HG03575 (cell line): ENCODE results near the gene PIP5K1C.

Source experiments
- ATAC-seq: cut with Tn5 transposase; IDR thresholded peaks from one replicate; pipeline ENCODE4 v1.9.1; 2021; ENCODE audit not compliant: unreplicated experiment, insufficient number of reproducible peaks, low FRiP score; ENCODE audit errors: extremely low read depth

Gene PIP5K1C

DNA sequence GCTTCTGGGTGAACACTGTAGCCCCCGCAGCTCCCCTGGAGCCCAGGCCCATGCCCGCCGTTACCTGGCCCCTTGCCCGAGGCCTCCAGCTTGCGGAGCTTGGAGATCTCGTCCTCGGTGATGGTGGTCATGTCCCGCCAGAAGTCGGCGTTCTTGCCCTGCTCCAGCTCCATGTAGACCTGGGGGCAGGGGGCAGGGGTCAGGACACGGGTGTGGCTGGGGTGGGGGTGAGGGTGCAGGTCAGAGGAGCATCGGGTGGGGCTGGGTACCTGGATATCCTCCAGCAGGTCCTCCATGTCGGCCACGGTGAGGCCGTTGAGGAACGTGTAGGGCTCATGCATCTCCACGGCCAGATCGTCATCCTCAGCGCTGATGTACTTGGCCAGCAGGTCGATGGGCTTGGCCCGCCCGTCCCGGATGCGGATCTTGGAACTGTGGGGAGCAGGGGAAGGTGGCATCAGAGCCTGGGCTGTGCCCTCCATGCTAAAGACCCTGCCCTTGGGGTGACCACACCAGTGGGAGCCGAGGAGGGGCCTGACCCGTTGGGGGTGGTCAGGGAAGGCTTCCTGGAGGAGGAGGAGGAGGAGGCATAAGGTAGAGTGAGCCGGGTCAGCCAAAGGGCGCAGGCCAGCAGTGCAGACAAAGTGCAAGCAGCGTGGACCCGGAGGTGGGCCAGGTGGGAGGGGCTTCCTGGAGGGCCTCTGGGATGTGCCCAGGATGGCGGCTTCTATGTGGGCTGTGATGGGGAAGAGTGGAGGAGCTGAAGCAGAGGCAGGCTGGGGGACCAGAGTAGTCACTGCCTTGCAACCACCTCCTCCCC is 81.2 kb downstream of the PIP5K1C start:
- no peak for ATAC-seq

- ATAC-seq: no peak
Observed at GRCh38 chr19:3618144-3618810, 82.0 kb downstream of the PIP5K1C start.

GRCh38 chr19:3617463-3617862 is 82.8 kb downstream of the PIP5K1C start:
- no peak for ATAC-seq

DNA sequence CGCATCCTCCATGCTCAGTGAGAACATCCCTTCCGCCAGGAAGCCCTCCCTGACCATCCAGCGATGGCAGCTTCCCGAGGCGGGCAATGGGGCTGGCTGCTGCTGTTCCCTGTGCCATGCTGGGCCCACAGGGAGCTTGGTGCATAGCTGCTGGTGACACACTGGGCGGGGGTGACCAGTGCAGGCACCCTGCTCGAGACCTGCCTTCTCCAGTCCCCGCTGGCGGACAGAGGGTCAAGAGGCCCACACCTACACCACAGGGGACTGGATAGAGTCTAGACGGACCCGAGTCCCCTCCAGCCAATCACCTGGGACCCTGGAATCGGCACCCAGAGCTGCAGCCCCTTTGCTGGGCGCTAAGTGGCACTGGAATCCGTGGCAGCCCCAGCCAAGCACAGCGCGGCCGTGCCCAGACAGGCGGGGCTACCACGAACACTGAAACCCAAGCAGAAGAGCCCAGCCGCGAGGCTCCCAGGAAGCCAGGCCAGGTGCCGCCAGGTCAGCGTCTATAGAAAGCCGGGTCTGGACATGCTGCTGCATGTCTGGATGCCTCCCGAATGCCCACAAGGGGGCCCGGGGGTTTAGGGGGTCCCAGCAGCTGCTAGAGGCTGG is 84.6 kb downstream of the PIP5K1C start:
- ATAC-seq: no peak

DNA sequence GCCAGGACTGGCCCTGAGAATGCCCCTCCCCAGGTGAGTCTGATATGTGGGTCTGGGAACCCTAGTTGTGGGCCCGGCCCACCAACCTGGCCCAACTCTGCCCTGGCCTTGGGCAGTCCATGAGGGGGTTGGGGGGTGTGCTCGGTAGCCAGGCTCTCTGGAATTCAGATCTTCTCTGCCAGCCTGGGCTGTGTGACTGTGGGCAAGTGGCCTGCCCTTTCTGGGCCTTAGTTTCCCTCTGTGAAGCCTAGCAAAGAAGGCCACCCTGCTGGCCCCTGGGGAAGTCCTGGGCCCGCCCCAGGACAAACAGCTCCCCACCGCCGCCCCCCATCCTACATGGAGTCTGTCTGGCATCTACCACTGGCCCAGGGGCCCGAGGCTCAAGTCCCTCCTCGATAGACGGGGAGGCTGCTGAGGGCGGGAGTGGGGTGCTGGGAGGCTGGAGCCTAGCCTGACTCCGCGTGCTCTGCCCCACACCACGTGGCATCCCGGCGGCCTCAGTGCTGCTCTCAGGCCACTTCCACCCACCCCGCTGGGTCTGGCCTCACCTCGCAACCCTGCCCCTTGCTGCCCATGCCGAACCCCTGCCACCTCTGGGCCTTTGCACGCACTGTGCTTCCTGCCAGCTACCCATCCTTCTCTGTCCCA is 85.3 kb downstream of the PIP5K1C start:
- ATAC-seq: no peak

- ATAC-seq: no peak
Observed at GRCh38 chr19:3613818-3614661, 86.2 kb downstream of the PIP5K1C start.

GRCh38 chr19:3612901-3613741 is 87.1 kb downstream of the PIP5K1C start:
- no peak for ATAC-seq

DNA sequence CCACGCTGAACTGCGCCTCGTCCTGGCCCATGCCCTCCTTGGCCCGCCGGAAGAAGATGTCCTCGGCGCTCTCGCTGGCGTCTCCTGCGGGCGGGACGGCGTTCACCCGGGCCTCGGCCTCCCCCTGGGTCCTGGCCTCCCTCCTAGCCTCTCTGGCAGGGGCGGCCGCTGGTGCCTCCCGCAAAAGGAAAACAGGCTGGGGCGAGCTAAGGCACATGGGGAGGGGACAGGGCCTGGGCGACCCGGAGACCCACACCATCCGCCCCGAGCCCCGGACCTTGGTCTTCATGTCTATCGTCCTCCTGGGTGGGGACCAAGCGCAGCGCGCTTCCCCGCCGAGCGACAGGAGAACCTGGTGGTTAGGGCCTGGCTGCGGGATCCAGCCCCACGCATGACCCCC is 87.9 kb downstream of the PIP5K1C start:
- ATAC-seq: no peak

DNA sequence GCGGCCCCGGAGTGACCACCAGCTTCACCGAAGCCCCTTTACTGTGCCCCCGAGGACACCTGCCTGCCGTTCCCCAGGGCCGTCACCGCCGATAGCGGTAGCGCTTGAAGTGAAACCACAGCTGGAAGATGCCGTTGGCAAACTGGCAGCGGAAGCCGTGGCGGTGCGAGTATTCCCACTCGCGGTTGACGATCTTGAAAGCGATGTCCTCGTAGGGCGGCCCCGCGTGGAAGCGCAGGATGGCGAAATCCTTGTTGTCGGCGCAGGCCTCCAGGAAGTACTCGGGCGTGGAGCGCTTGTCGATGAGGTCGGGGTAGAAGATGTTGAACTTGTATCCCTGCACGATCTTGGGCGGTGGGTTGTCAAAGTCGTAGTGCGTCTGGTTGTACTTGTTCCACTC is 88.4 kb downstream of the PIP5K1C start:
- no peak for ATAC-seq

- no peak for ATAC-seq
Observed at GRCh38 chr19:3610745-3611717, 89.2 kb downstream of the PIP5K1C start.

- no peak for ATAC-seq
Observed at GRCh38 chr19:3609779-3610719, 90.2 kb downstream of the PIP5K1C start.

DNA sequence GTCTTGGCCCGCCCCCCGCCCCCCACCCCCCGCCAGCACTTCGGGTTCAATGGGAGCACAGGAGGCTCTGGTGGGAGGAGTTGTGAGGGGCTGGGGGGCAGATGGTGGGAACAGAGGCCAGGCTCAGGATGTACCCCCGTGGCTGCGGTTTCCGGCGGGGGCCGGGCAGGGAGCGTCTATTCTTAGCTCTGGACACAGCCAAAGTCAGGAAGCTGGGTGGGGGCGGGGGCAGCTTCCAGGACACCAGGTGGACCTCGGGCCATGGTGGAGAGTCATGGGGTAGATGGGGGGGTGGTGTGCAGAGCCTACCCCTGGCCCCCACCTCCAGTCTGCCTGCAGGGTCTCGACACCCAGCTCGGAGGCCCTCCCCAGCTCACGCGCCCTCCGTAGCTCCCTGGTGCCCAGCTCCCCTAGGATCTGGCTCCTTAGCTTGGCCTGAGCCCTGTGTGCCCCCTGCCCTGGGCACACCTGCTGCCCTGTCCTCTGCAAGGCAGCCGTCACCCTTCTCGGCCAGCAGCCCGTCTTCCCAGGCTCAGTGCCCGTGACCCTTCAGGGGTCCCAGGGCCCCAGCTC is 91.4 kb downstream of the PIP5K1C start:
- no peak for ATAC-seq

DNA sequence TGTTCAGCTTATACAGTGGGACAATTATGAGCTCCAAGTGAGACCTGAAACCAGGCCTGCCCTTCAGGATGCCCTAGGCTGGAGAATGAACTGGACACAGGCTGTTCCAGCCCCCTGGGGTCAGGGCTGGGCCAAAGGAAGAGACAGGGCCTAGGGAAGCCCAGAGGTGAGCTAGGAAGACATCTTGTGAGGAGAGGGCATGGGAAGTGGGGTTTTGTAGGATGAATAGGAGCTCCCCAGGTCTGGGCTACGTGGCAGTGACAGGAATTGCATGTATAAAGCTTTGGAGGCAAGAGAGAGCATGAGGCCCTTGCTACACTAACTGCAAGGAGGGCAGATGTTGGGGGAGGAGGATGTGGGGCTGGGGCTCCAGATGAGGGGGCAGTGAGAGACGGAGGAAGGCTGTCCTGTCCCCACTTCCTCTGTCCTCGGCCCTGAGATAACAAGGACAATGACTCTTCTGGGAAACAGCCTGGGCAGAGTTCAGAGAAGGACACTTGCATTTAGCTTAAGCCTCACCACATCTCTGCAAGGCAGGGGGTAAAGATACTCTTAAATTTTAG is 92.1 kb downstream of the PIP5K1C start:
- ATAC-seq: no peak

GRCh38 chr19:3607303-3608078 is 92.8 kb downstream of the PIP5K1C start:
- no peak for ATAC-seq
